CD4-positive, alpha-beta T cell (primary cell): ENCODE data around the gene BTBD9. TPM values are rescaled to one million over a fixed set of nuclear protein-coding genes. Genes with fewer than 3 reads are reported as not detected.

ENCODE experiments used
- ATAC-seq: fragments of 200-7000 bp; cut with Tn5 transposase; one replicate; pipeline ENCODE4 v1.10.0; 2022; ENCODE audit warnings: mild to moderate bottlenecking; ENCODE audit not compliant: poor library complexity
- CTCF ChIA-PET: fragments of 350-600 bp; sonication (Branson Sonifier 250); formaldehyde crosslinking; loops from one replicate; lab custom pipeline; 2021; ENCODE audit warnings: antibody characterized with exemption, inconsistent platforms; lab: Charles Lee
- POLR2A ChIA-PET: fragments of 350-600 bp; sonication (Branson Sonifier 250); formaldehyde crosslinking; loops from one replicate; lab custom pipeline; 2021; ENCODE audit warnings: antibody characterized with exemption, inconsistent platforms; lab: Charles Lee
- DNase-seq, 14 experiments: peaks; one replicate each; pipeline ENCODE4 v3.0.0-alpha.2; 2013 to 2020; ENCODE audit warnings: mixed read lengths in 2 of 14
- H3K27ac ChIP-seq, 2 donors: one replicate each; pipeline versions ENCODE4 v1.5.1 to v1.7.0; 2013; ENCODE audit warnings: low read length in 2 of 2, low read depth in 1 of 2, mild to moderate bottlenecking in 1 of 2
- H3K27me3 ChIP-seq, 2 experiments: 1 replicate in 1 of 2; 2 replicates in 1 of 2; pipeline versions ENCODE4 v1.6.1 to v1.7.0; 2013; ENCODE audit warnings: low read length in 2 of 2, control low read depth in 1 of 2, mild to moderate bottlenecking in 1 of 2, moderate library complexity in 1 of 2; ENCODE audit not compliant: insufficient read depth in 2 of 2, control insufficient read depth in 1 of 2
- H3K36me3 ChIP-seq: one replicate; pipeline ENCODE4 v1.6.1; 2013; ENCODE audit warnings: low read length, control low read depth; ENCODE audit not compliant: insufficient read depth
- H3K4me1 ChIP-seq: one replicate; pipeline ENCODE4 v1.6.1; 2013; ENCODE audit warnings: low read length, control low read depth; ENCODE audit not compliant: insufficient read depth
- H3K4me3 ChIP-seq: one replicate; pipeline ENCODE4 v1.5.1; 2013; ENCODE audit warnings: mild to moderate bottlenecking, low read length, moderate library complexity
- H3K9me3 ChIP-seq, 2 experiments: 1 replicate in 1 of 2; 2 replicates in 1 of 2; pipeline versions ENCODE4 v1.6.1 to v1.7.0; 2013; ENCODE audit warnings: low read length in 2 of 2, mild to moderate bottlenecking in 2 of 2, control low read depth in 1 of 2, moderate library complexity in 1 of 2; ENCODE audit not compliant: control insufficient read depth in 1 of 2, insufficient read depth in 1 of 2
- H3K27ac Mint-ChIP-seq: one replicate; pipeline ENCODE4 v1.8.0; 2020; ENCODE audit warnings: mixed read lengths
- H3K27me3 Mint-ChIP-seq: one replicate; pipeline ENCODE4 v1.8.0; 2021; ENCODE audit warnings: mixed read lengths
- H3K36me3 Mint-ChIP-seq: one replicate; pipeline ENCODE4 v1.8.0; 2021; ENCODE audit warnings: low read depth, mixed read lengths
- H3K4me1 Mint-ChIP-seq: one replicate; pipeline ENCODE4 v1.8.0; 2021; ENCODE audit warnings: low read depth, mixed read lengths
- H3K4me3 Mint-ChIP-seq: one replicate; pipeline ENCODE4 v1.8.0; 2020; ENCODE audit warnings: mild to moderate bottlenecking, mixed read lengths
- H3K9me3 Mint-ChIP-seq: one replicate; pipeline ENCODE4 v1.8.0; 2020; ENCODE audit warnings: mixed read lengths
- CTCF ChIP-seq: fragments of 200-600 bp; IDR thresholded peaks from one replicate; pipeline ENCODE4 v1.8.0; 2022; ENCODE audit warnings: antibody characterized with exemption, mild to moderate bottlenecking
- intact Hi-C, 2 experiments: fragments of 100-400 bp; cut with DNase I in 1 of 2; cut with micrococcal nuclease in 1 of 2; formaldehyde crosslinking; loops; one replicate each; pipeline versions ENCODE4 v1.15.1 to v1.9.0; 2023 to 2025; cut with DNase I, micrococcal nuclease
- total RNA-seq, 174 experiments: library from RNA in 2 of 174; stranded (reverse) in 2 of 174; gene quantifications; one replicate each; pipeline ENCODE4 v1.2.3 and lab custom pipeline; 2021 to 2026

The BTBD9 gene
- total RNA-seq, 2 experiments from 2014 or later: 58.7 to 59.3 TPM

GRCh38 chr6:38505826-38506225 is 133.9 kb downstream of the BTBD9 start:
- Histone ChIP-seq H3K36me3 (no peaks in the 10 kb centered on the region), H3K27ac (no peak overlapping the region), H3K27me3 (no peaks in the 10 kb centered on the region), H3K9me3 (no peaks in the 10 kb centered on the region), H3K4me3 (no peak overlapping the region), H3K4me1 (no peaks in the 10 kb centered on the region)
- ATAC-seq: no peak
- ChIA-PET CTCF (interaction anchor here (1.2 to 1.3 kb wide), 2 partner anchors 11 to 13 kb away, joined by 4 read pairs; no protein-coding TSS in a partner anchor), POLR2A (no interaction called here)
- H3K36me3 Mint-ChIP-seq: no peaks in the 10 kb centered on the region
- H3K27me3 Mint-ChIP-seq: no peaks in the 10 kb centered on the region
- no peak for DNase-seq
- no peak overlapping the region for H3K4me3 Mint-ChIP-seq
- H3K4me1 Mint-ChIP-seq: no peaks in the 10 kb centered on the region
- no peak overlapping the region for H3K27ac Mint-ChIP-seq
- H3K9me3 Mint-ChIP-seq: no peaks in the 10 kb centered on the region
- intact Hi-C loops: no loop called here
- TF ChIP-seq CTCF: no peak

- Histone ChIP-seq H3K9me3 (no peaks in the 10 kb centered on the region), H3K27me3 (no peaks in the 10 kb centered on the region), H3K27ac (no peak overlapping the region), H3K36me3 (no peaks in the 10 kb centered on the region), H3K4me1 (no peaks in the 10 kb centered on the region), H3K4me3 (no peak overlapping the region)
- Mint-ChIP-seq H3K36me3 (no peaks in the 10 kb centered on the region), H3K4me1 (no peaks in the 10 kb centered on the region), H3K4me3 (no peak overlapping the region), H3K27ac (no peak overlapping the region), H3K27me3 (no peaks in the 10 kb centered on the region), H3K9me3 (no peaks in the 10 kb centered on the region)
- intact Hi-C loops: no loop called here
- ChIA-PET CTCF (interaction anchor here (3.1 kb wide), 1 partner anchor 11 kb away, joined by 15 read pairs; no protein-coding TSS in a partner anchor), POLR2A (no interaction called here)
- ATAC-seq (no peak), DNase-seq (no peak)
- no peak for TF ChIP-seq CTCF
Observed at GRCh38 chr6:38504996-38505395, 134.7 kb downstream of the BTBD9 start.

GRCh38 chr6:38503960-38504682 is 135.6 kb downstream of the BTBD9 start:
- Mint-ChIP-seq H3K4me1 (no peaks in the 10 kb centered on the region), H3K9me3 (no peaks in the 10 kb centered on the region), H3K36me3 (no peaks in the 10 kb centered on the region), H3K27me3 (no peaks in the 10 kb centered on the region), H3K4me3 (no peak overlapping the region), H3K27ac (no peak overlapping the region)
- Histone ChIP-seq H3K4me1 (no peaks in the 10 kb centered on the region), H3K4me3 (no peak overlapping the region), H3K9me3 (no peaks in the 10 kb centered on the region), H3K27me3 (no peaks in the 10 kb centered on the region), H3K27ac (no peak overlapping the region), H3K36me3 (no peaks in the 10 kb centered on the region)
- ATAC-seq (no peak), DNase-seq (no peak)
- intact Hi-C loops: no loop called here
- ChIA-PET POLR2A (no interaction called here), CTCF (interaction anchor here (3.1 kb wide), 1 partner anchor 10 kb away, joined by 15 read pairs; no protein-coding TSS in a partner anchor)
- no peak for TF ChIP-seq CTCF
